WTC11 (cell line): ENCODE data around the gene LHX2. TPM values are rescaled to one million over a fixed set of nuclear protein-coding genes. Genes with fewer than 3 reads are reported as not detected.

Experiments used
- ATAC-seq: fragments of 200-7000 bp; cut with Tn5 transposase; 2 replicates; pipeline ENCODE4 v1.10.0; 2021; ENCODE audit warnings: mild to moderate bottlenecking, moderate library complexity
- CTCF ChIA-PET: fragments of 300-600 bp; sonication (Branson Sonifier 250); formaldehyde crosslinking; loops from one replicate; lab custom pipeline; 2021; ENCODE audit warnings: antibody characterized with exemption; lab: Charles Lee
- POLR2A ChIA-PET: fragments of 350-600 bp; sonication (Branson Sonifier 250); formaldehyde crosslinking; loops from one replicate; lab custom pipeline; 2021; ENCODE audit warnings: antibody characterized with exemption; lab: Charles Lee
- DNase-seq: peaks from one replicate; pipeline ENCODE4 v3.0.0; 2021; ENCODE audit warnings: low spot score
- H3K27ac Mint-ChIP-seq: 2 replicates; pipeline ENCODE4 v1.8.0; 2021; ENCODE audit warnings: mixed read lengths
- H3K27me3 Mint-ChIP-seq: 2 replicates; pipeline ENCODE4 v1.8.0; 2021; ENCODE audit warnings: low read depth, mild to moderate bottlenecking, moderate library complexity, mixed read lengths
- H3K36me3 Mint-ChIP-seq: 2 replicates; pipeline ENCODE4 v1.8.0; 2021; ENCODE audit warnings: mixed read lengths
- H3K4me1 Mint-ChIP-seq: 2 replicates; pipeline ENCODE4 v1.8.0; 2022; ENCODE audit warnings: mixed read lengths
- H3K4me3 Mint-ChIP-seq: 2 replicates; pipeline ENCODE4 v1.8.0; 2021; ENCODE audit warnings: mild to moderate bottlenecking, moderate library complexity, mixed read lengths
- H3K9me3 Mint-ChIP-seq: 2 replicates; pipeline ENCODE4 v1.8.0; 2021; ENCODE audit warnings: mixed read lengths
- ESRRA ChIP-seq: sonication (generic); formaldehyde crosslinking; IDR thresholded peaks from 2 replicates; pipeline ENCODE4 v1.8.1; 2022; ENCODE audit warnings: mild to moderate bottlenecking, missing genetic modification reagents, borderline replicate concordance
- FOXJ3 ChIP-seq: sonication (generic); formaldehyde crosslinking; IDR thresholded peaks from 2 replicates; pipeline ENCODE4 v1.9.0; 2021; ENCODE audit warnings: missing genetic modification reagents, mild to moderate bottlenecking, borderline replicate concordance
- FOXP1 ChIP-seq: sonication (generic); formaldehyde crosslinking; IDR thresholded peaks from 2 replicates; pipeline ENCODE4 v1.8.0; 2022; ENCODE audit warnings: missing genetic modification reagents, mild to moderate bottlenecking, moderate library complexity, borderline replicate concordance
- MXD4 ChIP-seq: fragments of 250-450 bp; sonication (Bioruptor Pico); IDR thresholded peaks from 2 replicates; pipeline ENCODE4 v1.8.0; 2021; ENCODE audit warnings: mild to moderate bottlenecking, moderate library complexity, borderline replicate concordance
- NFATC4 ChIP-seq: fragments of 250-450 bp; sonication (Bioruptor Pico); IDR thresholded peaks from 2 replicates; pipeline ENCODE4 v1.9.0; 2021; ENCODE audit warnings: mild to moderate bottlenecking
- NR3C1 ChIP-seq: sonication (generic); formaldehyde crosslinking; conservative IDR thresholded peaks from 2 replicates; pipeline ENCODE4 v1.8.1; 2023; ENCODE audit warnings: low read depth, mild to moderate bottlenecking, missing genetic modification reagents
- SOX15 ChIP-seq: fragments of 250-450 bp; sonication (Bioruptor Pico); IDR thresholded peaks from 2 replicates; pipeline ENCODE4 v1.9.0; 2021; ENCODE audit warnings: mild to moderate bottlenecking
- SP1 ChIP-seq: sonication (generic); formaldehyde crosslinking; conservative IDR thresholded peaks from 2 replicates; pipeline ENCODE4 v1.8.1; 2022; ENCODE audit warnings: missing genetic modification reagents
- ZNF138 ChIP-seq: sonication (generic); formaldehyde crosslinking; conservative IDR thresholded peaks from 2 replicates; pipeline ENCODE4 v1.8.1; 2022; ENCODE audit warnings: mild to moderate bottlenecking, moderate library complexity, missing genetic modification reagents
- ZNF263 ChIP-seq: sonication (generic); formaldehyde crosslinking; IDR thresholded peaks from 2 replicates; pipeline ENCODE4 v1.8.1; 2022; ENCODE audit warnings: low read depth, mild to moderate bottlenecking, moderate library complexity, missing genetic modification reagents
- ZNF416 ChIP-seq: fragments of 250-450 bp; sonication (Bioruptor Pico); IDR thresholded peaks from 2 replicates; pipeline ENCODE4 v1.9.0; 2021; ENCODE audit warnings: mild to moderate bottlenecking, inconsistent platforms
- total RNA-seq: library from RNA; stranded (reverse); gene quantifications from 3 replicates; pipeline ENCODE4 v1.2.3, GENCODE V29; 2021
- TF ChIP-seq, protein P1 (sequence below): sonication (generic); formaldehyde crosslinking; IDR thresholded peaks from 2 replicates; pipeline ENCODE4 v1.8.0; 2022; ENCODE audit warnings: mild to moderate bottlenecking, missing genetic modification reagents
- TF ChIP-seq, protein P2 (sequence below): sonication (generic); formaldehyde crosslinking; IDR thresholded peaks from 2 replicates; pipeline ENCODE4 v1.8.1; 2022; ENCODE audit warnings: mild to moderate bottlenecking, moderate library complexity, missing genetic modification reagents
- TF ChIP-seq, protein P3 (sequence below): fragments of 200-600 bp; IDR thresholded peaks from 2 replicates; pipeline ENCODE4 v1.8.0; 2022; ENCODE audit warnings: antibody characterized with exemption
- TF ChIP-seq, protein P4 (sequence below): fragments of 250-450 bp; sonication (Bioruptor Pico); IDR thresholded peaks from 2 replicates; pipeline ENCODE4 v2.1.2; 2022; ENCODE audit warnings: mild to moderate bottlenecking, moderate library complexity
- TF ChIP-seq, protein P5 (sequence below): sonication (generic); formaldehyde crosslinking; IDR thresholded peaks from 2 replicates; pipeline ENCODE4 v1.8.1; 2023; ENCODE audit warnings: mild to moderate bottlenecking, moderate library complexity, missing genetic modification reagents
- TF ChIP-seq, protein P6 (sequence below): sonication (generic); formaldehyde crosslinking; IDR thresholded peaks from 2 replicates; pipeline ENCODE4 v1.8.1; 2023; ENCODE audit warnings: mild to moderate bottlenecking, missing genetic modification reagents

LHX2 gene
- total RNA-seq, 1 experiment from 2014 or later = 0.42 TPM

DNA sequence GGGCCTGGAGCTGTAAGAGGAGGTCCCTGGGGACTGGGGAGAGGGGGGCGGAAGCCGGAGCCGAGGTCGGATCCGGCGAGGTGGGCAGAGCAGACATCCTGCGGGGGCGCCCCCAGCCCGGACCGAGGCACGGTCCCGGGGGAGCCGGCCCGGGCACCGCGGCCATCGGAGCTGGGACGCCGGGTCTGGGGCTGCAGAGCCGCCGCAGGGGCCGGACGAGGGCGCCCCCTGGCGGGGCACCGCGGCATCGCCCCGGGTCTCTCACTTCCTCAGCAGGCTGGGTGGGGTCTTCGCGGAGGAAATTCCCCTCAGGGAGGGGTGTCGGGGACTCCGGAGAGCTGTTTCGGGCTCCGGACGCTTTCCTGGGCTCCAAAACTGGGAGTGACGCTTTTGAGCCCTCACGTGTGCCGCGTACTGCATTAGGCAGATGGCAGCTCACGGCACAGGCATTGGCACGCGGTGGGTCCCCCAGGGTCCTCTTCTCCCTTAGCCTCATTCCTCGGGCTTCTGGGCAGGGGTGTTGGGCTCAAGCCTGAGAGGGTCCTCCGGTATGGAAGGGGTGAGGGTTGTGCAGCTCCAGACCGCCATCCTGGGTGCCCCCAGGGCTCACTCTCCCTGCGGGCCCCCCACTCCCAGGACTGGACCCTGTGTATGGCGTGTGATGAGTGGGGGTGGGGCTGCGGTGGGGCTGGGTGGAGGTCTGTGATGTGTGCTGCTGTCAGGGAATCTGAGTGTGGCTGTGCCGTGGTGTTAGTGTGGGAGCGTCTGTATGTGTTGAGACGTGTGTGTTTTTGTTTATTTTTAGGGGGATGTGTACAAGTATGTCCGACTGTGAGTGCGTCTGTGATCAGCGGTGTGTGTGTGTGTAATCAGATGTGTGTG lies 29.6 kb downstream of the LHX2 start:
- Mint-ChIP-seq H3K4me1 (peaks cover 7% of the 10 kb centered on the region; the same call in 1 of the 2 replicates), H3K27ac (no peak overlapping the region), H3K36me3 (no peaks in the 10 kb centered on the region)
- ATAC-seq = peak; percentile 71
- TF ChIP-seq, protein P1, sequence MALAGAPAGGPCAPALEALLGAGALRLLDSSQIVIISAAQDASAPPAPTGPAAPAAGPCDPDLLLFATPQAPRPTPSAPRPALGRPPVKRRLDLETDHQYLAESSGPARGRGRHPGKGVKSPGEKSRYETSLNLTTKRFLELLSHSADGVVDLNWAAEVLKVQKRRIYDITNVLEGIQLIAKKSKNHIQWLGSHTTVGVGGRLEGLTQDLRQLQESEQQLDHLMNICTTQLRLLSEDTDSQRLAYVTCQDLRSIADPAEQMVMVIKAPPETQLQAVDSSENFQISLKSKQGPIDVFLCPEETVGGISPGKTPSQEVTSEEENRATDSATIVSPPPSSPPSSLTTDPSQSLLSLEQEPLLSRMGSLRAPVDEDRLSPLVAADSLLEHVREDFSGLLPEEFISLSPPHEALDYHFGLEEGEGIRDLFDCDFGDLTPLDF = no peak
- TF ChIP-seq, protein P2, sequence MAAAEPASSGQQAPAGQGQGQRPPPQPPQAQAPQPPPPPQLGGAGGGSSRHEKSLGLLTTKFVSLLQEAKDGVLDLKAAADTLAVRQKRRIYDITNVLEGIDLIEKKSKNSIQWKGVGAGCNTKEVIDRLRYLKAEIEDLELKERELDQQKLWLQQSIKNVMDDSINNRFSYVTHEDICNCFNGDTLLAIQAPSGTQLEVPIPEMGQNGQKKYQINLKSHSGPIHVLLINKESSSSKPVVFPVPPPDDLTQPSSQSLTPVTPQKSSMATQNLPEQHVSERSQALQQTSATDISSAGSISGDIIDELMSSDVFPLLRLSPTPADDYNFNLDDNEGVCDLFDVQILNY (CRISPR knock-in tag) = no peak
- no peak for TF ChIP-seq NR3C1
- no peak for TF ChIP-seq SP1 (CRISPR knock-in tag)
- TF ChIP-seq FOXP1 (CRISPR knock-in tag) = 0 out of 2 replicates have a peak, but pooled peaks have one; percentile 15
- no peak for TF ChIP-seq ZNF263 (CRISPR knock-in tag)
- TF ChIP-seq SOX15 (CRISPR knock-in tag) = no peak
- TF ChIP-seq, protein P3, sequence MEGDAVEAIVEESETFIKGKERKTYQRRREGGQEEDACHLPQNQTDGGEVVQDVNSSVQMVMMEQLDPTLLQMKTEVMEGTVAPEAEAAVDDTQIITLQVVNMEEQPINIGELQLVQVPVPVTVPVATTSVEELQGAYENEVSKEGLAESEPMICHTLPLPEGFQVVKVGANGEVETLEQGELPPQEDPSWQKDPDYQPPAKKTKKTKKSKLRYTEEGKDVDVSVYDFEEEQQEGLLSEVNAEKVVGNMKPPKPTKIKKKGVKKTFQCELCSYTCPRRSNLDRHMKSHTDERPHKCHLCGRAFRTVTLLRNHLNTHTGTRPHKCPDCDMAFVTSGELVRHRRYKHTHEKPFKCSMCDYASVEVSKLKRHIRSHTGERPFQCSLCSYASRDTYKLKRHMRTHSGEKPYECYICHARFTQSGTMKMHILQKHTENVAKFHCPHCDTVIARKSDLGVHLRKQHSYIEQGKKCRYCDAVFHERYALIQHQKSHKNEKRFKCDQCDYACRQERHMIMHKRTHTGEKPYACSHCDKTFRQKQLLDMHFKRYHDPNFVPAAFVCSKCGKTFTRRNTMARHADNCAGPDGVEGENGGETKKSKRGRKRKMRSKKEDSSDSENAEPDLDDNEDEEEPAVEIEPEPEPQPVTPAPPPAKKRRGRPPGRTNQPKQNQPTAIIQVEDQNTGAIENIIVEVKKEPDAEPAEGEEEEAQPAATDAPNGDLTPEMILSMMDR = peak; percentile 99
- TF ChIP-seq NFATC4 (CRISPR knock-in tag) = no peak
- TF ChIP-seq, protein P4, sequence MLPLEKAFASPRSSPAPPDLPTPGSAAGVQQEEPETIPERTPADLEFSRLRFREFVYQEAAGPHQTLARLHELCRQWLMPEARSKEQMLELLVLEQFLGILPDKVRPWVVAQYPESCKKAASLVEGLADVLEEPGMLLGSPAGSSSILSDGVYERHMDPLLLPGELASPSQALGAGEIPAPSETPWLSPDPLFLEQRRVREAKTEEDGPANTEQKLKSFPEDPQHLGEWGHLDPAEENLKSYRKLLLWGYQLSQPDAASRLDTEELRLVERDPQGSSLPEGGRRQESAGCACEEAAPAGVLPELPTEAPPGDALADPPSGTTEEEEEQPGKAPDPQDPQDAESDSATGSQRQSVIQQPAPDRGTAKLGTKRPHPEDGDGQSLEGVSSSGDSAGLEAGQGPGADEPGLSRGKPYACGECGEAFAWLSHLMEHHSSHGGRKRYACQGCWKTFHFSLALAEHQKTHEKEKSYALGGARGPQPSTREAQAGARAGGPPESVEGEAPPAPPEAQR (CRISPR knock-in tag) = no peak
- TF ChIP-seq, protein P5, sequence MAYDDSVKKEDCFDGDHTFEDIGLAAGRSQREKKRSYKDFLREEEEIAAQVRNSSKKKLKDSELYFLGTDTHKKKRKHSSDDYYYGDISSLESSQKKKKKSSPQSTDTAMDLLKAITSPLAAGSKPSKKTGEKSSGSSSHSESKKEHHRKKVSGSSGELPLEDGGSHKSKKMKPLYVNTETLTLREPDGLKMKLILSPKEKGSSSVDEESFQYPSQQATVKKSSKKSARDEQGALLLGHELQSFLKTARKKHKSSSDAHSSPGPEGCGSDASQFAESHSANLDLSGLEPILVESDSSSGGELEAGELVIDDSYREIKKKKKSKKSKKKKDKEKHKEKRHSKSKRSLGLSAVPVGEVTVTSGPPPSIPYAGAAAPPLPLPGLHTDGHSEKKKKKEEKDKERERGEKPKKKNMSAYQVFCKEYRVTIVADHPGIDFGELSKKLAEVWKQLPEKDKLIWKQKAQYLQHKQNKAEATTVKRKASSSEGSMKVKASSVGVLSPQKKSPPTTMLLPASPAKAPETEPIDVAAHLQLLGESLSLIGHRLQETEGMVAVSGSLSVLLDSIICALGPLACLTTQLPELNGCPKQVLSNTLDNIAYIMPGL (CRISPR knock-in tag) = peak; percentile 44; the same call in 1 of the 2 replicates
- no peak for TF ChIP-seq MXD4 (CRISPR knock-in tag)
- no peak for TF ChIP-seq ZNF138 (CRISPR knock-in tag)
- TF ChIP-seq FOXJ3 = no peak
- TF ChIP-seq ZNF416 (CRISPR knock-in tag) = no peak
- TF ChIP-seq, protein P6, sequence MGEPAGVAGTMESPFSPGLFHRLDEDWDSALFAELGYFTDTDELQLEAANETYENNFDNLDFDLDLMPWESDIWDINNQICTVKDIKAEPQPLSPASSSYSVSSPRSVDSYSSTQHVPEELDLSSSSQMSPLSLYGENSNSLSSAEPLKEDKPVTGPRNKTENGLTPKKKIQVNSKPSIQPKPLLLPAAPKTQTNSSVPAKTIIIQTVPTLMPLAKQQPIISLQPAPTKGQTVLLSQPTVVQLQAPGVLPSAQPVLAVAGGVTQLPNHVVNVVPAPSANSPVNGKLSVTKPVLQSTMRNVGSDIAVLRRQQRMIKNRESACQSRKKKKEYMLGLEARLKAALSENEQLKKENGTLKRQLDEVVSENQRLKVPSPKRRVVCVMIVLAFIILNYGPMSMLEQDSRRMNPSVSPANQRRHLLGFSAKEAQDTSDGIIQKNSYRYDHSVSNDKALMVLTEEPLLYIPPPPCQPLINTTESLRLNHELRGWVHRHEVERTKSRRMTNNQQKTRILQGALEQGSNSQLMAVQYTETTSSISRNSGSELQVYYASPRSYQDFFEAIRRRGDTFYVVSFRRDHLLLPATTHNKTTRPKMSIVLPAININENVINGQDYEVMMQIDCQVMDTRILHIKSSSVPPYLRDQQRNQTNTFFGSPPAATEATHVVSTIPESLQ (CRISPR knock-in tag) = no peak
- TF ChIP-seq ESRRA (CRISPR knock-in tag) = no peak
- TF ChIP-seq, all 79 proteins: peak for 3
- Mint-ChIP-seq H3K4me3 (peak overlapping the region; percentile 63), H3K27me3 (peaks cover 82% of the 10 kb centered on the region), H3K9me3 (no peaks in the 10 kb centered on the region)
- POLR2A ChIA-PET = interaction anchor here (0.6 kb wide), 1 partner anchor 95 kb away, joined by 3 read pairs; no protein-coding TSS in a partner anchor
- CTCF ChIA-PET = interaction anchor here (0.6 to 3.4 kb wide), 82 partner anchors 9 to 739 kb away, joined by 3 to 35 read pairs (median 4); partner anchors contain the start of gene LHX2
- peak; percentile 79 for DNase-seq
